Measurements from ENCODE around the gene CDK5R2.

DNA sequence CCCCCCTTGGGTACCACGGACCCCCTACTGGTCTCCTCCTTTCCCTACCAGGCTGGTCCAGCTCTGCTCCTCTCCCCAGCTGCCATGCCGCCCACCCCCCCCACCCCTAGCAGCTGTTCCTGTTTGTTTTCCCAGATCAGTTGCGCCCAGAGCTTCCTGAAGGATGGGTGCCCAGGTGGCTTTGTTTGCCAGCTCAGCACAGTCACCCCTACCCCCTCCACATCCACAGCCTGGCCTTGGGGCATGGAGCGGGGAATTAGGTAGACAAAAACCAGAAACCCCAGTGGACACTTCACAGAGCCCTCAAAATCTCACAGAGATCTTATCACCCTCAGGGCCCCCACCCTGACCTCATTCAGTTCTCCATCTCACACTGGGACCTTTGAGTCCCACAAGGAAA, 37.5 kb downstream of the CDK5R2 start:
- TF ChIP-seq, protein P1, sequence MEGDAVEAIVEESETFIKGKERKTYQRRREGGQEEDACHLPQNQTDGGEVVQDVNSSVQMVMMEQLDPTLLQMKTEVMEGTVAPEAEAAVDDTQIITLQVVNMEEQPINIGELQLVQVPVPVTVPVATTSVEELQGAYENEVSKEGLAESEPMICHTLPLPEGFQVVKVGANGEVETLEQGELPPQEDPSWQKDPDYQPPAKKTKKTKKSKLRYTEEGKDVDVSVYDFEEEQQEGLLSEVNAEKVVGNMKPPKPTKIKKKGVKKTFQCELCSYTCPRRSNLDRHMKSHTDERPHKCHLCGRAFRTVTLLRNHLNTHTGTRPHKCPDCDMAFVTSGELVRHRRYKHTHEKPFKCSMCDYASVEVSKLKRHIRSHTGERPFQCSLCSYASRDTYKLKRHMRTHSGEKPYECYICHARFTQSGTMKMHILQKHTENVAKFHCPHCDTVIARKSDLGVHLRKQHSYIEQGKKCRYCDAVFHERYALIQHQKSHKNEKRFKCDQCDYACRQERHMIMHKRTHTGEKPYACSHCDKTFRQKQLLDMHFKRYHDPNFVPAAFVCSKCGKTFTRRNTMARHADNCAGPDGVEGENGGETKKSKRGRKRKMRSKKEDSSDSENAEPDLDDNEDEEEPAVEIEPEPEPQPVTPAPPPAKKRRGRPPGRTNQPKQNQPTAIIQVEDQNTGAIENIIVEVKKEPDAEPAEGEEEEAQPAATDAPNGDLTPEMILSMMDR (IDR thresholded peaks at IDR 0.05): no peak
- TF ChIP-seq EZH2 (IDR thresholded peaks at IDR 0.05) (no peak), EZH2phosphoT487 (IDR thresholded peaks at IDR 0.05) (no peak)

All from neural progenitor cell (in vitro differentiated cells).